SK-N-SH (cell line): Measurements from ENCODE around the gene KCNJ16.

Experiments
- CTCF ChIP-seq: fragments of 200-600 bp; sonication (generic); IDR thresholded peaks from 2 replicates; pipeline ENCODE4 v1.6.1; 2017; ENCODE audit warnings: antibody characterized with exemption, mild to moderate bottlenecking, moderate library complexity
- ELF1 ChIP-seq: IDR thresholded peaks from 2 replicates; pipeline ENCODE4 v1.4.0; 2012
- GABPA ChIP-seq: IDR thresholded peaks from 2 replicates; pipeline ENCODE4 v1.4.0; 2012; ENCODE audit warnings: low read depth, mild to moderate bottlenecking
- MAX ChIP-seq: IDR thresholded peaks from 2 replicates; pipeline ENCODE4 v1.4.0; 2012; ENCODE audit warnings: low read depth
- MXI1 ChIP-seq: IDR thresholded peaks from 2 replicates; pipeline ENCODE4 v1.6.1; 2012; ENCODE audit warnings: mild to moderate bottlenecking, low read depth, low read length, improper control_type of control experiment
- NFIC ChIP-seq: IDR thresholded peaks from 2 replicates; pipeline ENCODE4 v1.4.0; 2012; ENCODE audit warnings: borderline replicate concordance
- PBX3 ChIP-seq: IDR thresholded peaks from 2 replicates; pipeline ENCODE4; 2012
- POLR2AphosphoS5 ChIP-seq: IDR thresholded peaks from 2 replicates; pipeline ENCODE4 v1.6.1; 2012; ENCODE audit warnings: low read depth, low read length
- RCOR1 ChIP-seq: fragments of 150-350 bp; IDR thresholded peaks from 2 replicates; pipeline ENCODE4 v1.6.1; 2017; ENCODE audit warnings: antibody characterized with exemption, low read length
- RFX5 ChIP-seq: IDR thresholded peaks from 2 replicates; pipeline ENCODE4 v1.6.1; 2012; ENCODE audit warnings: mild to moderate bottlenecking, improper control_type of control experiment, low read length
- TAF1 ChIP-seq: IDR thresholded peaks from 2 replicates; pipeline ENCODE4 v1.6.1; 2012; ENCODE audit warnings: low read depth, mild to moderate bottlenecking, low read length, moderate library complexity, borderline replicate concordance
- TF ChIP-seq, protein P1 (sequence below): IDR thresholded peaks from 2 replicates; pipeline ENCODE4 v1.6.1; 2012; ENCODE audit warnings: mild to moderate bottlenecking, low read depth, low read length, moderate library complexity
- TF ChIP-seq, protein P2 (sequence below): IDR thresholded peaks from 2 replicates; pipeline ENCODE4 v1.4.0; 2012; ENCODE audit warnings: low read depth, borderline replicate concordance

DNA sequence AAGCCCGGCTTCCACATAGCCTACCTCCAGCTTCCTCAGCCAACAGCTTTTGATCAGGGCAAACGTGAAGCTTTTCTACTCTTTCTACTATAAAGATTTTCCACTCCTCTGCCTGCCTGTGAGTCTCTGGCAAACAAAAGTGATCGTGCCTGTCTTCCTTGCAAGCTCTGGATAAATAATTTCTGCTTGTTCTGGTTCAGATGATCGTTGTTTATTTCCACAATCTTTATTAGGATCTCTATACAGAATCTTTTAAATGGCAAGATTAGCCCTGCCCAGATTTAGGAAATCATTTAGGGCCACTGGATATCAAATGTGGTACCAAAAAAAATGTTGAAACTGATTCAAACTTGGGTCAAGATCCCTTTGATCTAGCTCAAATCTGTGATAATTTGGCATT is 20.4 kb downstream of the KCNJ16 start:
- TF ChIP-seq POLR2AphosphoS5 = no peak
- TF ChIP-seq TAF1 = no peak
- no peak for TF ChIP-seq RFX5
- TF ChIP-seq NFIC = no peak
- TF ChIP-seq CTCF = no peak
- no peak for TF ChIP-seq MXI1
- TF ChIP-seq, protein P1, sequence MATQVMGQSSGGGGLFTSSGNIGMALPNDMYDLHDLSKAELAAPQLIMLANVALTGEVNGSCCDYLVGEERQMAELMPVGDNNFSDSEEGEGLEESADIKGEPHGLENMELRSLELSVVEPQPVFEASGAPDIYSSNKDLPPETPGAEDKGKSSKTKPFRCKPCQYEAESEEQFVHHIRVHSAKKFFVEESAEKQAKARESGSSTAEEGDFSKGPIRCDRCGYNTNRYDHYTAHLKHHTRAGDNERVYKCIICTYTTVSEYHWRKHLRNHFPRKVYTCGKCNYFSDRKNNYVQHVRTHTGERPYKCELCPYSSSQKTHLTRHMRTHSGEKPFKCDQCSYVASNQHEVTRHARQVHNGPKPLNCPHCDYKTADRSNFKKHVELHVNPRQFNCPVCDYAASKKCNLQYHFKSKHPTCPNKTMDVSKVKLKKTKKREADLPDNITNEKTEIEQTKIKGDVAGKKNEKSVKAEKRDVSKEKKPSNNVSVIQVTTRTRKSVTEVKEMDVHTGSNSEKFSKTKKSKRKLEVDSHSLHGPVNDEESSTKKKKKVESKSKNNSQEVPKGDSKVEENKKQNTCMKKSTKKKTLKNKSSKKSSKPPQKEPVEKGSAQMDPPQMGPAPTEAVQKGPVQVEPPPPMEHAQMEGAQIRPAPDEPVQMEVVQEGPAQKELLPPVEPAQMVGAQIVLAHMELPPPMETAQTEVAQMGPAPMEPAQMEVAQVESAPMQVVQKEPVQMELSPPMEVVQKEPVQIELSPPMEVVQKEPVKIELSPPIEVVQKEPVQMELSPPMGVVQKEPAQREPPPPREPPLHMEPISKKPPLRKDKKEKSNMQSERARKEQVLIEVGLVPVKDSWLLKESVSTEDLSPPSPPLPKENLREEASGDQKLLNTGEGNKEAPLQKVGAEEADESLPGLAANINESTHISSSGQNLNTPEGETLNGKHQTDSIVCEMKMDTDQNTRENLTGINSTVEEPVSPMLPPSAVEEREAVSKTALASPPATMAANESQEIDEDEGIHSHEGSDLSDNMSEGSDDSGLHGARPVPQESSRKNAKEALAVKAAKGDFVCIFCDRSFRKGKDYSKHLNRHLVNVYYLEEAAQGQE = no peak
- TF ChIP-seq, protein P2, sequence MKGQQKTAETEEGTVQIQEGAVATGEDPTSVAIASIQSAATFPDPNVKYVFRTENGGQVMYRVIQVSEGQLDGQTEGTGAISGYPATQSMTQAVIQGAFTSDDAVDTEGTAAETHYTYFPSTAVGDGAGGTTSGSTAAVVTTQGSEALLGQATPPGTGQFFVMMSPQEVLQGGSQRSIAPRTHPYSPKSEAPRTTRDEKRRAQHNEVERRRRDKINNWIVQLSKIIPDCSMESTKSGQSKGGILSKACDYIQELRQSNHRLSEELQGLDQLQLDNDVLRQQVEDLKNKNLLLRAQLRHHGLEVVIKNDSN = no peak
- TF ChIP-seq ELF1 = no peak
- no peak for TF ChIP-seq GABPA
- TF ChIP-seq MAX = no peak
- TF ChIP-seq PBX3 = no peak
- no peak for TF ChIP-seq RCOR1
